RPMI7951 (cell line): ENCODE results near the gene PNPLA3. TPM values are rescaled to one million over a fixed set of nuclear protein-coding genes. Genes with fewer than 3 reads are reported as not detected.

Experiments used
- DNase-seq: peaks from one replicate; pipeline ENCODE4 v3.0.0-alpha.2; 2012; ENCODE audit warnings: low read depth
- total RNA-seq: library from RNA; depleted of rRNA; stranded (reverse); fragments of >200 nt; shearing (Covaris generic); gene quantifications from 2 replicates; pipeline ENCODE4 v1.2.3, GENCODE V29; 2014; rRNA removed

Gene PNPLA3, protein sequence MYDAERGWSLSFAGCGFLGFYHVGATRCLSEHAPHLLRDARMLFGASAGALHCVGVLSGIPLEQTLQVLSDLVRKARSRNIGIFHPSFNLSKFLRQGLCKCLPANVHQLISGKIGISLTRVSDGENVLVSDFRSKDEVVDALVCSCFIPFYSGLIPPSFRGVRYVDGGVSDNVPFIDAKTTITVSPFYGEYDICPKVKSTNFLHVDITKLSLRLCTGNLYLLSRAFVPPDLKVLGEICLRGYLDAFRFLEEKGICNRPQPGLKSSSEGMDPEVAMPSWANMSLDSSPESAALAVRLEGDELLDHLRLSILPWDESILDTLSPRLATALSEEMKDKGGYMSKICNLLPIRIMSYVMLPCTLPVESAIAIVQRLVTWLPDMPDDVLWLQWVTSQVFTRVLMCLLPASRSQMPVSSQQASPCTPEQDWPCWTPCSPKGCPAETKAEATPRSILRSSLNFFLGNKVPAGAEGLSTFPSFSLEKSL
- total RNA-seq = 7.5 and 7.6 TPM in 2 replicates

- peak; percentile 83 for DNase-seq
Observed at GRCh38 chr22:43923631-43924464, at the start of gene PNPLA3. Gene PNPLA3 (plus strand): TSS chr22:43923805. CDS start chr22:43923912, 107 bp downstream.

GRCh38 chr22:43876866-43877509, 46.6 kb upstream of the PNPLA3 start:
- no peak for DNase-seq

GRCh38 chr22:43878079-43878795, 45.4 kb upstream of the PNPLA3 start:
- no peak for DNase-seq

GRCh38 chr22:43878831-43879550, 44.6 kb upstream of the PNPLA3 start:
- no peak for DNase-seq

DNA sequence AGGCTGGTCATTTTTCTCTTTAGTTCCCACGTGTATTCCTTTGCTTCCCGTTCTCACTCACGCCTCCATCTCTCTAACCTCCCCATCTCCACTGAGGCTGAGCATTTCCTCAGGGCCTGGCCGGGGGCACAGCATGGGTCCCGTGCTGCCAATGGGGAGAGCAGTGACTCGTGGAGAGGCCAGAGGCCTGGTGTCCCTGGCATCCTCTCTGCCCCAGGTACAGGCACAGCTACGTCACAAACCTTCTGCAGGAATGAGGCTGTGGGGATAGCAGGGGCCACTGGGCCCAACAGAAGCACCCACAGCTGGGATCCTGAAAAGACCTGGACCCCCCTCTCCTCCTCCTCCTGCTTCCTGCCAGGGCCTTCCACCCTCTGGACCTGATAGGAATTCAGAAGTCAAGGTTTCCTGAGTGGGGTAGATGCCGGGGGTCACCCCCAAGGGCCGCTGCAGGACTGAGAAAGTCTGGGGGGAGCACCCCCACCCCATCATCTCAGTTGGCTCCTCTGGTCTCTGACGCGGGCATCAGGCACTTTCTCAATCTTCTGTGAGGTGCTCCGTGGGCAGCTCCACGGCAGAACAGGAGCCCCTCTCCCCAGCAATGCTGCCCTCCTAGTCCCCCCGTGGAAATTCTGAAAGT, 43.6 kb upstream of the PNPLA3 start:
- no peak for DNase-seq

DNA sequence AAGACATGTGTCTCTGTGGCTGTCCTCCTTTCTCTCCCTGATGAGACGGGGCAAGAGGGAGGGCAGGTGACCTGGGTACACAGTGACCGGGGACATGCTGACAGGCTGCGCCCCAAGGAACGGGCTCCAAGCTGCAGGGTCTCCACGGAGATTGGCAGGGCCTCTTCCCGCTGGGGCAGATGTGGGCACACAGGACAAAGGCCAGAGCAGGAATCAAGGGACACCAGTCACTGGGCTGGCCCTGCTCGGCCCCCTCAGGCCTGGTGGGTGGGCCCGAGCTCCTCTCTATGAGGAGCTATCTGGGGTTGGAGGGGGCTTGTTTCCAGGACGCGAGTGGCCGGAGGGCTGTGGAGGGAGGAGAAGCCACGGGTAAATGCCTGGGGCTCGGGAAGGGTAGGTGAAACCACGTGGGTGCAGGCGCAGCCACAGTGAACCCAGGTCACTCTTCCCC, 43.0 kb upstream of the PNPLA3 start:
- no peak for DNase-seq

GRCh38 chr22:43881091-43882061, 42.2 kb upstream of the PNPLA3 start:
- DNase-seq = no peak

DNA sequence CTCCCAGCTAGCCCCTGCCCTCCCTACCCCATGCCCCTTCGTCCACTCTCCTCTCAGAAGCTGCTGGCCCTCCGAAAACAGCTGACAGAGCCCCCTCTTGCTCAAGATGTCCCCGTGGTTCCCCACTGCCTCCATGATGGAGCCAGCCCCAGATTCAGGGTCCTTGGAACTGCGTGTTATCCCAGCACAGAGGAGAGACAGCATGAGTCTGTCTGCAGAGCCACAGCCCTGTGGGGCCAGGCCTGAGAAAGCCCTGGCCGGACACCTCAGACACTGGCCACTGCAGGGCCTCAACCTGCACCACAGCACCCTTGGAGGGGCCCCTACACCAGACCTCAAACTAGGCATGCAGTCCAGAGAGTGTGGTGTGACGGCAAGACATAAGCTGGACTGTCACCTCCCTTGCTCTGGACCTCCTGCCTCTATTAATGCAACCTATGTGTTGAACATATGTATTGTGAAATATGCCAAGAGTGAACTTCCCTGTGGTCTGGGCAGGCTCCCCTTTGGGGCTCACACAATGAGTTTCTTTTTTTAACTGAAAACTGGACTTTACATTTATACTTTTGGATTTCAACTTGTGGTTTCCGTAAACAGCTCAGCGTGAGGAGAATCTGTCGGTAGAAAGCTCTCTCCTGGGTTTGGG, 41.4 kb upstream of the PNPLA3 start:
- no peak for DNase-seq

- DNase-seq = peak; percentile 73
Observed at GRCh38 chr22:43883012-43883661, 40.5 kb upstream of the PNPLA3 start.

DNA sequence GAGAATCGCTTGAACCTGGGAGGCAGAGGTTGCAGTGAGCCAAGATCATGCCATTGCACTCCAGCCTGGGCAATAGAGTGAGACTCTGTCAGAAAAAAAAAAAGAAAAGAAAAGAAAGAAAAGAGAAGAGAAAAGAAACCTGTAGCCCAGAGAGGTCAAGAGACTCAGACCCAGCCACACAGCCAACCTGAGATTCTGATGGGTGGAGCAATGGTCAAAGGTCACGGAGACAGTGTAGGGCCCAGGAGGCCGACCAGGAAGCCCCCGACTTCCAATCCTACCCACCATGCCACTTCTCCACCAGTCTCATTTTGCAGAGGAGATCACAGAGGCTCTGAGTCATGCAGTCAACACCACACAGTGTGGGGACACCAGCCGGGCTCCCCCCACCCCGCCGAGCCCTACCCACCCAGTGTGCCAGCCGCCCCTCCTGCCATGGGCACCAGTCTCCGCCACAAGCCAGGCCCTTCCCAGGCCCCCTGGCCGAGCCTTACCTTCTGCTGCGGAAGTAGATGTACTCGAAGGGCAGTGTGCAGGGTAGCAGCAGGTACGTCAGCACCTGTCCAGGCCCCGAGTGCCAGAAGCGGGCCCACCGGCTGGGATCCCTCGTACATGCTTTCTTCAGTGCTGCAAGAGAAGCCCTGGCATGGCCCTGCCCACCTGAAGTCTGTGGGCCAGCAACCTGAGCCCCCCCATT, 39.7 kb upstream of the PNPLA3 start:
- DNase-seq = no peak

DNA sequence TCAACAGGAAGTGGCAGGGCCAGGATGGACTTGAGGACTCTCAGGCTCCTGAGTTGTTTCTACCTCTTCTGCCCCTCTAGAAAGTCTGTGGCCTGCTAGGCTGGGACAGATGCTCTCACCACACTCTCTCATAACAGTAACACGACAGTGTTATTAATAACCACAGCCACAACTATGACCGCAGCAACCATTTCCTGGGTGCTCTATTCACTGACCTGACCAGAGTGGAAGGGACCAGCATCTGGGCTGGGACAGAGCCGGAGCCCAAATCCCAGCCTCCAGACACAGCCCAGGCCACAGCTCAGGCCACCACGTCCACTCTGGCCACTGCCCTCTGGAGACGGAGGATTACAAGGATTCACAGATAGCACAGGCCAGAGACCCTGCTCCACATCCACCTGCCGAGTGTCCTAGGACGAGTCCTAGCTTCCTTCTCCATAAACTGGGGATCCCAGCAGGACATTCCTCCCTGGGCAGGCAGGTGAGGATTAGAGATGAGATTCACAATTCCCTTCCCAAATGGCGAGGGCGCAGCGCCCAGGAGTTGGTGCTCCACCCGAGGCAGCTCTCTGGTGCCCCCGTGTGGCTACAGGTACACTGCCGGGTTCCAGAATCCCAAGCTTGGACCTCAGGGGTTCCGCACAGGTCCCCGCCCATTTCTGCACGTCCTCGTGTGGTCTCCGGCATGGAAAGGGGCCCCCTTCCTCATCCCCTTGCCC, 38.8 kb upstream of the PNPLA3 start:
- peak; percentile 40 for DNase-seq

GRCh38 chr22:43885319-43885671, 38.3 kb upstream of the PNPLA3 start:
- DNase-seq = no peak

DNA sequence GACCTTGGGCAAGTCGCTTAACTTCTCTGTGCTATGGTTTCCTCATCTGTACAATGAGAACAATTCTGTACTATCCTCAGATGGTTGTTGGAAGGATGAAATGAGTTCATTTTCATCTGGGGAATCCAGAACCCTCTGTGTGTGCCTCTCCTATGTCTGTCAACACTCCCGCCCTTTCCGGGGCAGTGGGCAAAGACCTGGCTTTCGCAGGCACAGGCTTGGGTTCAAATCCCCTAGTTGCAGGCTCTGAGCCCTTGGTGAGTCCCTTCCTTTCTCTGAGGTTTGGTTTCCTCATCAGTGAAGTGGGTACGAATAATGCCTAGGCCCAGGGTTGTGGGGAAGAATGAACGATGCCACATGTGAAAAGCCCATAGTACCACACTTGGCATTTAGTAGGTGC, 37.8 kb upstream of the PNPLA3 start:
- DNase-seq = no peak

GRCh38 chr22:43886231-43886630, 37.4 kb upstream of the PNPLA3 start:
- DNase-seq = no peak

- no peak for DNase-seq
Observed at GRCh38 chr22:43887391-43887790, 36.2 kb upstream of the PNPLA3 start.

- no peak for DNase-seq
Observed at GRCh38 chr22:43888740-43889139, 34.9 kb upstream of the PNPLA3 start.
